Activated T-cell treated with anti-CD3 and anti-CD28 coated beads, Interleukin-2, amount 50 U/mL, for 48 hours (primary cell): ENCODE data around the gene ZYX.
A peak's percentile ranks its signal among the peaks of the same experiment; 100 is the strongest.

Experiments
- DNase-seq, 2 experiments: peaks; one replicate each; pipeline ENCODE4 v3.0.0-alpha.2; 2020

The ZYX gene, protein sequence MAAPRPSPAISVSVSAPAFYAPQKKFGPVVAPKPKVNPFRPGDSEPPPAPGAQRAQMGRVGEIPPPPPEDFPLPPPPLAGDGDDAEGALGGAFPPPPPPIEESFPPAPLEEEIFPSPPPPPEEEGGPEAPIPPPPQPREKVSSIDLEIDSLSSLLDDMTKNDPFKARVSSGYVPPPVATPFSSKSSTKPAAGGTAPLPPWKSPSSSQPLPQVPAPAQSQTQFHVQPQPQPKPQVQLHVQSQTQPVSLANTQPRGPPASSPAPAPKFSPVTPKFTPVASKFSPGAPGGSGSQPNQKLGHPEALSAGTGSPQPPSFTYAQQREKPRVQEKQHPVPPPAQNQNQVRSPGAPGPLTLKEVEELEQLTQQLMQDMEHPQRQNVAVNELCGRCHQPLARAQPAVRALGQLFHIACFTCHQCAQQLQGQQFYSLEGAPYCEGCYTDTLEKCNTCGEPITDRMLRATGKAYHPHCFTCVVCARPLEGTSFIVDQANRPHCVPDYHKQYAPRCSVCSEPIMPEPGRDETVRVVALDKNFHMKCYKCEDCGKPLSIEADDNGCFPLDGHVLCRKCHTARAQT

DNA sequence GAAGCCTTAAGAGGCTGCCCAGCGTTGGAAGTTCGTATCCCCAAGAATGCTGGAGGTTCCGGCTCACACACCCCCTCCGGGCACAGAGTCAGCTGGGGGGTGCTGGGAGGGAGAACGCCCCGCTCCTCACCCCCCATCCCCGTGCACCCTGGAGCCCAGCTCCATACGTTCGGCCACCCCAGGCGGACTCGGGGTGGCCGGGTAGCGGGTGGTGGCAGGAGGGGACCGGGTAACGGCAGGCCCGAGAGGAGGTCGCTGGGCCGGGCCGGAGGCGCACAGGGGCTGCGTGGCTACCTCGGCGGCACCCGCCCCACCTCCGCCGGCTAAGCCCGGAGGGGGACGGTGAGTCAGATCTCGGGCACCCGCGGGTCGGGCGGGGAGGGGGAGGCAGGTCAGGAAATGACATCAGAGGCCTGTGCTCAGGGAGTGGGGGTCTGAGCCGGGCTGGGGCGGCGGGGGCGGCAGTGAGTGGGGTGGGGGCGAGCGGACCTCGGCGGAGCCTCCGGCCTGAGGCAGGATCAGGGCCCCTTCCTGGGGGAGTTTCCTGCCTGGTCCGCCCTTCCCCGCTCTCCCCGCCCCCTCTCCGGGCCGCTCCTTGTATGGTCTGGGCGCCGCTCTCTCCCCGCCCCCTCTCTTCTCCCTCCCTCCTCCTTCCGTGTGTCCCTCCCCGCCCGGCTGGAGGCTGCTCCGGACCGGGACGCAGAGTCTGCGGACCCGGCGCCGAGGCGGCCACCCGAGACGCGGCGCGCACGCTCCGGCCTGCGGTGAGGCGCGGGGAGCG is at the start of gene ZYX:
Gene ZYX, plus strand, starts transcription at position 700 of the 781 bp plus-strand sequence. CDS start 227 bp downstream, outside the sequence.
- peak; percentile 90 to 93 for DNase-seq

DNA sequence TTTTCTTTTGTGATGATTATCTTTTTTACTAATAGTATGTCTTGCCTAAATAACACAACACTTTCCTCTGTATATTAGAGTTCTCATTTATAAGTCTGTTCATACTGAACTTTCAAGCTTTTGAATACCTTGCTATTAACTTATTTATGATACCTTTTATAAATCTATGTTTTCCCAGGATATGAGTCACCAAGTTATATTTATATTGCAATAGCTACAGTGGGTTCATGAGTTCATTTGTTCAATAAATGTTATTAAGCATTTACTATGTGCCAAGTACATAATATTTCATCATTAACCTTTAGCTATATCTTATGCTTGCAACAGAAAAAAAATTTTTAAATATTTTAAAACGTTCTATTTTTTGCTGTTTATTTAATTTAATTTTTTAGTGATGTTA is 46.9 kb upstream of the ZYX start:
- DNase-seq: no peak

DNA sequence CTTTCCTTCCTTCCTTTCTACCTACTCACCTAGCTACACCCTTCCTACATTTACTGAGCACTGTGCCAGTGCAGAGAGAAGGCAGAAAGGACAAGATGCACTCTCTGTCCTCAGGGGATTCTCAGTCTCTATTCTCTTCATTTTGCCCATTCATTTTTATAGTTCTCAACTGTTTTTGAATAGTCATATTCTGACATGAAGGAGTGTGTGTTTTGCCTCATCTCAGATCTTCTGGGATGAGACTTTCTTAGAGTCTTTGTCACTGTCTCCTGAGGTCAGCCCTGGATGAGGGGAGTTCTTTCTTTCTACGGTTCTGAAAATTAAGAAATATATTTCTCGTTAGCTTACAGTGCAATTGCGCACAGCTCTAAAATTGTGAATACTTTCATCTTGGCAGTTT is 43.9 kb upstream of the ZYX start:
- DNase-seq: no peak

DNA sequence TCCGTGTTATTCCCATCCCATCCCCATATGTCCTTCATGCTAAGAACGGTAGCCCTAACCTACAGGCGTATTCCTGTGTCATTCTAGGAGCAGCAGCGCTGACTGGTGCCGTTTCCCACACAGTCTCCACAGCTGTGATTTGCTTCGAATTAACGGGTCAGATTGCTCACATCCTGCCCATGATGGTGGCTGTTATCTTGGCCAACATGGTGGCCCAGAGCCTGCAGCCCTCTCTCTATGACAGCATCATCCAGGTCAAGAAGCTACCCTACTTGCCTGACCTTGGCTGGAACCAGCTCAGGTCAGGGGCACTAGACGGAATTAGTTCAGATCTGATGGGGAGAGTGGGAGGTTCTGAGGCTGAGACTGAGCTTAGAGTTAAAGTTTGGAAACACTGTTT is 39.3 kb upstream of the ZYX start:
- DNase-seq: no peak

DNA sequence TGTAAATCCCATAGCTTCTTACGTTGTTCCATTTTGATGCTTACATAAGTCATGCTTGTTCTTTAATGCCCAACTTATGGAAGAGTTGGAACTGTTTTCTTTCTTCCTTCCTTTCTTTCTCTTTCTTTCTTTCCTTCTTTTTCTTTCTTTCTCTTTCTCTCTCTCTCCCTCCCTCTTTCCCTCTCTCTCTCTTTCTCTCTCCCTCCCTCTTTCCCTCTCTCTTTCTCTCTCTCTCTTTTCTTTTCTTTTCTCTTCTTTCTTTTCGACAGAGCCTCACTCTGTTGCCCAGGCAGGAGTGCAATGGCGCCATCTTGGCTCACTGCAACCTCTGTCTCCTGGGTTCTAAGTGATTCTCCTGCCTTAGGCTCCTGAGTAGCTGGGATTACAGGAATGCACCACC is 37.5 kb upstream of the ZYX start:
- DNase-seq: no peak

DNA sequence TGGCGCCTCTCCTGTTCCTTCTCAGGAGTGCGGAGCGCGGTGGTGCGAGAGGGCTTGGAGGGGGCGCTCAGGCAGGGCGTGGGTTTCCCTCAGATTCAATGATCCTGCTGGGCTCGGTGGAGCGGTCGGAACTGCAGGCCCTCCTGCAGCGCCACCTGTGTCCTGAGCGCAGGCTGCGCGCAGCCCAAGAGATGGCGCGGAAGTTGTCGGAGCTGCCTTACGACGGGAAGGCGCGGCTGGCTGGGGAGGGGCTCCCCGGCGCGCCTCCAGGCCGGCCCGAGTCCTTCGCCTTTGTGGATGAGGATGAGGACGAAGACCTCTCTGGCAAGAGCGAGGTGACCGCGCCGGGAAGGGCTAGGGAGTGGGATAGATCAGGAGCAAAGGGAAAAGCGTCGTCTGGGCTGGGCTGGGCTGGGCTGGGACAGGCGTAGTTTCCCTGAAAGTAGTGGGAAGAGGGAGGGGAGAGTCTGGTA is 35.7 kb upstream of the ZYX start:
- DNase-seq: peak; percentile 73 to 81

DNA sequence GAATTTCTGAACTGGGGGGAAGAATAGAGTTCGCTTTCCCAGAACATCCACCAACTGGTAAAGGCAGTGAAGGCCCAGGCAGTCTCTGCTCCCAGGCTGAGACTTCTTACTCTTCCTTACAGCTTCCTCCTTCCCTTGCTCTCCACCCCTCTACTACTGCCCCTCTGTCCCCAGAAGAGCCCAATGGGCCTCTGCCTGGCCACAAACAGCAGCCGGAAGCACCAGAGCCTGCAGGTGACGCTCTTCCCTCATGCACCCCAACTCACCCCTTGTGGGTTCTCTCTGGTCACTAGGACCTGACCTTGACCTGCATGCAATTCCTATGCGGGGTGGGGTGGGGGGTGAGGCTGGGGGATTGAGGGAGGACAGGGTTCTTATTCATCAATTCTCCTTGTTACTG is 35.1 kb upstream of the ZYX start:
- no peak for DNase-seq

DNA sequence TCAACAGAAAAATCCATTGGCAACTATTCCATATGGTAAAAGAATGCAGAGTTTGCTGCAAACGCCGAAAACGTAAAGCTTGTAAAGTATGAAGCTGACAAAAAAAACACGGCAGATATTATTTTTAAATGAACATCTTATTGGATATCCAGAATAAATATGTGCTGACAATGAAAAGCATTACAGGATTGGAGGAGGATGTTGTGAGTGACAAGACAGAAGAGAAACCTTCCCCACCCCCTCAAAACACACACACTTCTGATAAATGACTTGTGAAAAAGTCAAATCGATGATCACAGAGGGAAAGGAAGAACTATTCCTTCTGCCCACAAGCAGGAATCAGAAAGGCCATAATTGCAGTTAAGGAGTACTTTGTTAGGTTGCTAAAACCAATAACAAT is 33.2 kb upstream of the ZYX start:
- no peak for DNase-seq

DNA sequence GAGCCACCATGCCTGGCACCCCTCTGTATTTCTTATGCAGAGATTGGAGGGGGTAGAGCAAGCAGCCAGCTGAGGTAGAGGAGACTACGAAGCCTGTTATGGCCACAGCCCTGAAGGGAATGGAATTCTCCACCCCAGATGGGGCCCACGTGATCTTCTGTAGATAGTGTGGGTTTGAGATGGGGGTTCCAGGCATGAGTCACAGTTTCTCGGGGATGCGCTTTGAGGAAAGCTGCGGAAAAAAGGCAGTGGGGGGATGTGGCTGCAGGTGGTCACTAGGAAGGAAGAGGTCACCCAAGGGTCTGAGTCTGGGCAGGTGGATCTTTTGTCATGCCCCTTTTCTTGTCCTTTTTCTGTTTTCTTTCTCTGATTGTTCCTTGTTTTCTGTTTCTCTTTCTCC is 30.1 kb upstream of the ZYX start:
- no peak for DNase-seq

DNA sequence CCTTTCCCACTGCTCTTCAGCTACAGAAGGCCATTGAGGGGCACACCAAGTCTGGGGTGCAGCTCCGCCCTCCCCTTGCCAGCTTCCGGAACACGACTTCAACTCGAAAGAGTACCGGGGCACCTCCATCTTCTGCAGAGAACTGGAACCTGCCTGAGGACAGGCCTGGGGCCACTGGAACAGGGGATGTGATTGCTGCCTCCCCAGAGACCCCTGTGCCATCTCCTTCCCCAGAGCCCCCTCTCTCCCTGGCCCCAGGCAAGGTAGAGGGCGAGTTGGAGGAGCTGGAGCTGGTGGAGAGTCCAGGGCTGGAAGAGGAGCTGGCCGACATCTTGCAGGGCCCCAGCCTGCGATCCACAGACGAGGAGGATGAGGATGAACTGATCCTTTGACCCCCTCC is 29.6 kb upstream of the ZYX start:
- no peak for DNase-seq

DNA sequence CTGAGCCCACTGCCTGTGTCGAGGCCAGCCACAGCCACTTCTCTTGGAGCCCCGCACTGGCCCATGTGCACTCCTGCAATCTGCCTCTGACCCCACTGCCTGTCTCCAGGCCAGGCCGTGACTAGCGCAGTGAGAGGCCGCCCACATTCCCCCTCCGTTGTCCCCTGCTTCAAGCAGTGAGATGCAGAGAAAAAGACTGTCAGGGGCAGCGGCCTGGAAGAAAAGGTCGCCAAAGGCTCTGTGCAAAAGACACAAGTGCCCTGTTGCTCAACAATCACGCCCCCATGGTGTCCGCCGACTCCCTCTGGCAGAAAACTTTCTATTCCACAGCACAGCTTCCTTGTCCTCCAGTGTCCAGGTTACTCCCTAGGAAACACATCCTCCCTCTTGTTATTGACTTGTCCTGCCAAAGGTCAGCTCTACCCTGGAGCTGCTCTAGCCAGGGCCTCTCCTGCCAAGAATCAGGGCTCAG is 28.6 kb upstream of the ZYX start:
- no peak for DNase-seq

DNA sequence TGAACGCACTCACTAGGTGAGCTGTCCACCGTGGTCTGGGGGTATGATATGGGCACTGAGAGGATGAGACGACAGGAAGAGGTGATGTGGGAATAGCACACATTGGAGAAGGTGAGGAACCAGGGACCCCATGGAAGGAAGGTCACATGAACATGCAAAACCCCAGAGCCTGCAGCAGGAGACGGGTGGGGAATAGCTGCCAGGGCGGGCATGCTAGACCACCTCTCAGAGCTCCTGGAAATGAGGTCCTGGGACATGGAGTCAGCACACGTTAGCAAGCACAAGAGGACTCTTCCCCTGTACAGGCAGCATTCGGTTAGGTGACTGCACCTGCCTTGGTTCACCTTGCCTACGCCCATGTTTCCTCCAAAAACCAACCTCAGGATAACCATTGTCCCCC is 26.8 kb upstream of the ZYX start:
- no peak for DNase-seq

DNA sequence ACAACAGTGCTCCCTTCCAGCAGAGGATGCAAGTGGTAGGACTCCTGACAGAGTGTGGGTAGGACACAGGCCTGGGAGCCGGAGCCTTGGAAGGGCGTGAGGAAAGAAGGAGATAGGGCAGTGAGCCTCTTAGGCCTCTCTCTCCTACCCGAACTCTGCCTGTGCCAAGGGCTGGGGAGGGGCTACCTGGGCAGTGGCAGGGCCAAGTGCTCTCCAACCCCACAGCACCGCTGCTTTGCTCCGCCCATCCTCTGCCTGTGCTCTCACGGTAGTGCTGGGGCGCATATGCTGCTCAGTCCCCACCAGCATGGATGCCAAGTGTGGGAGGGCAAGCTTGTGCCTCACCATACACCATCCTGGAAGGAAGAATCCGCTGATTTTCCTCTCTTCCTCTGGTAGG is 26.2 kb upstream of the ZYX start:
- no peak for DNase-seq

DNA sequence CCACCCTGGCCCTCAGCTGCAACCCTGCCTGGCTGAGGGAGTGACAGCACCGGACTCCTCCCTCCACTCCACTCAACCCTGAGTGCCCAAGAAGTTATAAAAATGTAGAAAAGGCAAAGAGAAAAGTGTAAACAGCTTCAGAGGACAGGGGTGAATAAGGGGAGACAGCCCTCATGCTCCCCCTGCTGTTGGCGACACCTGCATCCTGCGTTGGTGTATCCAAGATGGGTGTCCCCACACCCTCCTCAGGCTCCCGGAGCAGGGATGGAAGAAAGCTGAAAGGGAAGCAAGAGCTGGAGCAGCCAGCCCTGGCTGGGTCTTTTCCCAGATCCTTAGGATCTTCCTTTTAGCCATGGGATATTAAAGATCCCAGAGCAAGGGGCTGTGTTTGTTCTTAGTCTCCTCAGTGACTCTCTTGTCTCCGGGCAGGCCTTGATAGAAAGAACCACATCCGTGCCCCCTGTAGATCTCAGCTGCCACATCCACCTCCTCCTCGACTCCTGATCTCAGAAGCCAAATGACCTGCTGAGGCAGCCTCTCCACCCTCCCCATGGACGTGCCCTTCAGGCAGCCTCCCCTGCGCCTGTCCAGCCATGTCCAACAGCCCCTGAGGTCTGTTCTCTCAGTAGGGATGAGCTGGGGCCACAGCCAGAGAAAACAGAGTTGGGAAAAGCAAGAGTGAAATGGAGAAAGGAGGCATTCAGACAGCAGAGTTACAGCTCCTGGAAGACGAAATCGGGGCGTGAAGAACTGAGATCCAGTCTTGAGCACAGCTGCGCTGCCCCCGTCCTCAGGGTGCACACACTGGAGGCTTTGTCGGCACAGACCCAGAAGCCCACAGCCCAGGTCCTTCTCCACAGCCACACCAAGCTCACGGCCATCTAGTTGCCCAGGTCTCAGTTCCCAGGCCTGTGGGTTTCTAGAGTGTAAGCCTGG is 25.4 kb upstream of the ZYX start:
- no peak for DNase-seq

DNA sequence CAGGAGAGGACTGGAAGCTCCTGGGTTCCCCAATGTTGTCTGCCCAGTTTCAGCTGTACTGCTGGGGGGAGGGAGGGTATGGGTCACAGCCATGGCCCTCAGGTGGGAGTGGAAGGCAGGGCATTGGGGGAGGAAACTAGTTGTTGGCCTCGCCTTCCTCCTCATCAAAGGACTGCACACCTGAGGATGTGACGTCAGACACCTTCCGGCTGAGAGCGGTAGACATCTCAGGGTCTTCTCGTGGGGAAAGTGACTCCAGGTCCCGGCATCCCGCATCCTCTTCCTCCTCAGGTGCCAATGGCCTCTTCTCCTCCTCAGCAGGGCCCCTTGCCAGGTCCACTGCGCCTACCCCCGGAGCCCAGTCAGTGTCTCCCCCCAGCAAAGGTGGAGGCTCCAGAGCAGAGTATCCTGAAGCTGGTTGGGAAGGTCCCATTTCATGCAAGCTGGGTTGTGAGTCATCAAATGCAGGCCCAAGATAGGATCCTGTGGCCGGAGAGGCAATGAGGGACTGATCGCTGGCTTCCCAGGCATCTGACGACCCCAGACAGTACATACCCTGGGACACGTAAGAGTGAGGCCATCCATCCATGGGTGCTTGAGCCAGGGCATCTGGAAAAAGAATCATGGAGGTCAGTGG is 24.6 kb upstream of the ZYX start:
- DNase-seq: no peak

DNA sequence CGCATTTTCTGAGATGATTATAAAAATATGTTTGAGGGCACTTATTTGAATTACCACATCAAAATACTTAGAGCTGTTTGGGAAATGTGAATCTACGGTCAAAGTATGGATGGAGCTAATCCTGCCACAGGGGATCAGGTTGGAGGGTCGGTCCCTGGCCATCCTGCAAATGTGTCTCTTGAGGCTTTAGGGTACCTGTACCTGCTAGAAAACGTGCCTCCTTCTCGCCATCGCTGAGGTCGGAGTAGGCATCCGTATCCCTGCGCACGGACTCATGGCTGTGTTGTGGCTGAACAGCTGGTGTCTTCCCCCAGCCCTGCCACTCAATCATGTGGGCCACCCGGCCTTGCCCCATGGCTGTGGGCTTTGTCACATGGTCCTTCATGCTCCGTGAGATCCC is 22.5 kb upstream of the ZYX start:
- no peak for DNase-seq

DNA sequence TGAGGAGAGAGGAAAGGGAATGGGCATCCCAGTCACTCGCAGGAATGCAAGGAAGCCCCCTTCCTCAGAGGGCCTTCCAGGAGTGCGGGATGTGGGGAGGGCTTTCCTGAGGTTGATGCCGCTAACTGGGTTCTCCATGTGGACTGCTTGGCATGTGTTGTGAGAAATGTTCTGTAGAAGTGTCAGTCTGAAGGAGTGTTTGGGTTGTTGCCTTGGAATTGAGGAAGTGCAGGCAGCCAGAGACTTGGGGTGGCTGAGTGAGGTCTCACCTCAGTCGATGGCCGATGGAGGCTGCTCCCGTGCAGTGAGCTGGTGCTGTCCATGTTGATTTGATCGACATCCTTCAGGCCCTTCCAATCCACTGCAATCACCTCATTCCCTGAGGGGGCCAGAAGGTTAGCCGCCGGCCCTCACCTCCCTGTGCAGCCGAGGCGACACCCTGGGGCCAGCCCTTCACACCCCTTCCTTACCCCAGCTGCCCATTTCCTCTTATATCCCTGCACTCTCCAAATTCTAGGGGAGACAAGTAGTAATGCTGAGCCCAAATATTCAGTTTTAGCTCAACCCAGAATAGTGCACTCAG is 21.3 kb upstream of the ZYX start:
- DNase-seq: no peak

DNA sequence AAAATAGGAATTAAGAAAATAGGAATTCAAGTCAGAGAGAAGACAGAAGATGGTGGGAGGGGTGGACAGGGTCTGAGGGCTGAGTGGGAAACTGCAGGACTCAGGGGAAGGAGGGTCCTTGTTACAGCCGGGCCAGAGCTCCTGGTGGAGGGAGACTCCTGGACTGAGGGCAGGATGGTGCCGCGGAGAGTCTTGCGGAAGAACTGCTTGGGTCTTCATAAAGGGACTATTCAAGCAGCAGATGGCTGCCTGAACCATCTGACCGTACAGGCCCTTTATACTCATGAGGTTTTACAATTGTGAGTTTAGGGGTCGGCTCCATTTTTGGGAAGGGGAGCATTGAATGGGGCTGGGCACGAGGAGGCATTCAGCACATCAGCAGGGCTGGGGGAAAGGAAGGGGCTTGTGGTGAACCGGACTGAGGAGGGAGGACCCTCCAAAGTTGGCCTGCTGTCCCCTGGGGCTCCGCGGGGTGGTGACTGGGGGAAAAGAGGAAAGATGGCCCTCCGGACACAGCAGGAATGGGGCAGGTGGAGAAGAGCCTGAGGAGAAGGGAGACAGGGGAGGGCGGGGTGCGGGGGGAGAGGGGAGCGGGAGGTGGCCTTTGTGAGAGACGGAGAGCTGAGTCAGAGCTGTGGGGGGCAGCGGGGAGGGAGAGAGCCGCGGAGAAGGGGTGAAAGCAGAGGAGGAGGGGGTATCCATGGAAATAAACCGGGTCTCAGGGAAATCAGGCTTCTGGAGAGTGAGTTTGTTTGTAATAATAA is 20.2 kb upstream of the ZYX start:
- DNase-seq: no peak

DNA sequence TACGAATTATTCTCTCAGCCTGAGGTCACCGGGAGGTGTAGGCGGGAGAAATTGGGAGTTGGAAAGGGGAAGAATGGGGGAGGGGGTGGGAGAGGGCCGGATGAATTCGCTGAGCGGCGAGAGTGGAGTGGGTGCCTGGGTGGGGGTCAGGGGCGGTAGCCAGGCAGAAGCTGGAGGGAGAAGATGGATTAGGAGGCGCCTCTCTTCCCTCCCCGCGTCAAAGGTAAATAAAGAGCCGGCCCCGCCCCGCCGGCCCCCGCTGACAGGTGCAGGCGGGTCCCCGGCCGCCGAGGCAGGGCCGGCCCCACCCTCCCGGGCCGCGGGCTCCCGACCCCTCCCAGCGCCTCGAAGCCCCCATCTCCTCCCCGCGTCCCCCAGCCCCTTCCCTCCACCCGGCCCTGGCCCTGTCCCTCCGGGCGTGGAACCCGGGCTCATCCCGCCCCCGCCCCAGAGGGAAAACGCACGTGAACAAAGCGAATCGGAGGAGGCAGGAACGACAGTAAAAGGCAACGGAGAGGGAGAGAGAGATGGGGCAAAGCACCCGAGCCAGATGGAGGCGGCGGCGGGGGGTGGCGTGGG is 19.5 kb upstream of the ZYX start:
- no peak for DNase-seq
